HepG2 (cell line): ENCODE data around the gene SLC22A5. TPM values are rescaled to one million over a fixed set of nuclear protein-coding genes. Genes with fewer than 3 reads are reported as not detected.
A peak's percentile ranks its signal among the peaks of the same experiment; 100 is the strongest.

Experiments used
- ATAC-seq: fragments of 200-7000 bp; cut with Tn5 transposase; 3 replicates; pipeline ENCODE4 v1.9.1; 2020; ENCODE audit warnings: mild to moderate bottlenecking, moderate library complexity
- BruUV-seq: library from RNA; stranded (reverse); fragments of 400-500 nt; replicated peaks from 2 replicates; lab custom pipeline; 2021; lab: Mats Ljungman, UMichigan
- CTCF ChIA-PET: fragments of 300-600 bp; formaldehyde crosslinking; extraction: SDS; loops from one replicate; lab custom pipeline; 2021; ENCODE audit warnings: low total read pairs, inconsistent platforms, low intra/inter-chr PET ratio; lab: Yijun Ruan, JAX
- POLR2A ChIA-PET: fragments of 350-600 bp; sonication (Branson Sonifier 250); formaldehyde crosslinking; loops from one replicate; lab custom pipeline; 2020; ENCODE audit warnings: antibody characterized with exemption, inconsistent platforms; lab: Yijun Ruan, JAX
- DNase-seq: peaks from one replicate; pipeline ENCODE4 v3.0.0-alpha.2; 2015; ENCODE audit warnings: low spot score
- FAIRE-seq: peaks from 3 replicates; lab custom pipeline; 2011; peaks lifted over from hg19 to GRCh38; lab: Jason Lieb, UNC
- H2AFZ ChIP-seq: one replicate; pipeline ENCODE4 v1.6.1; 2011; ENCODE audit warnings: low read length, inconsistent platforms
- H3K27ac ChIP-seq: fragments of 300-600 bp; 3 replicates; pipeline ENCODE4 v1.8.0; 2011; ENCODE audit warnings: mixed run types, mild to moderate bottlenecking, mixed read lengths, low read length, inconsistent platforms; ENCODE audit not compliant: insufficient read depth; ENCODE audit errors: extremely low read length
- H3K27me3 ChIP-seq, 2 experiments: fragments of 200-600 bp in 1 of 2; 2 replicates in 1 of 2; 3 replicates in 1 of 2; pipeline versions ENCODE4 v1.6.0 to v1.8.0; 2011; ENCODE audit warnings: low read length in 2 of 2, mild to moderate bottlenecking in 2 of 2, moderate library complexity in 2 of 2, inconsistent platforms in 1 of 2; ENCODE audit not compliant: insufficient read depth in 2 of 2, control insufficient read depth in 1 of 2
- H3K36me3 ChIP-seq, 2 experiments: fragments of 200-600 bp in 1 of 2; replicated peaks in 1 of 2; 2 replicates in 1 of 2; 3 replicates in 1 of 2; pipeline versions ENCODE4 v1.5.1 to v1.8.0; 2011; ENCODE audit warnings: low read length in 2 of 2, inconsistent platforms in 1 of 2; ENCODE audit not compliant: insufficient read depth in 2 of 2, control insufficient read depth in 1 of 2
- H3K4me1 ChIP-seq: 2 replicates; pipeline ENCODE4 v1.5.1; 2012; ENCODE audit warnings: low read length, inconsistent platforms; ENCODE audit not compliant: insufficient read depth
- H3K4me2 ChIP-seq: 2 replicates; pipeline ENCODE4 v1.6.0; 2011; ENCODE audit warnings: low read depth, low read length, inconsistent platforms
- H3K4me3 ChIP-seq, 3 experiments: fragments of 200-600 bp in 1 of 3; sonication (generic), shearing (Covaris generic) in 1 of 3; replicated peaks in 1 of 3; 2 replicates each; pipeline ENCODE4 v1.5.1; 2011 to 2016; ENCODE audit warnings: low read length in 3 of 3, inconsistent platforms in 2 of 3, low read depth in 2 of 3, mild to moderate bottlenecking in 2 of 3, control low read depth in 1 of 3, mixed read lengths in 1 of 3; ENCODE audit not compliant: insufficient read depth in 1 of 3
- H3K79me2 ChIP-seq: one replicate; pipeline ENCODE4 v1.6.1; 2011; ENCODE audit warnings: low read length, inconsistent platforms; ENCODE audit not compliant: insufficient read depth
- H3K9ac ChIP-seq: 2 replicates; pipeline ENCODE4 v1.6.0; 2011; ENCODE audit warnings: mild to moderate bottlenecking, low read depth, low read length, inconsistent platforms; ENCODE audit not compliant: insufficient read depth
- H3K9me3 ChIP-seq: 2 replicates; pipeline ENCODE4 v1.5.1; 2012; ENCODE audit warnings: mild to moderate bottlenecking, low read length
- H4K20me1 ChIP-seq: 2 replicates; pipeline ENCODE4 v1.6.0; 2011; ENCODE audit warnings: inconsistent platforms, mild to moderate bottlenecking, low read length, moderate library complexity; ENCODE audit not compliant: insufficient read depth
- ADNP ChIP-seq: sonication (generic); formaldehyde crosslinking; IDR thresholded peaks from 2 replicates; pipeline ENCODE4 v1.4.0; 2020; ENCODE audit warnings: missing genetic modification reagents
- ATAD3A ChIP-seq: sonication (generic); formaldehyde crosslinking; IDR thresholded peaks from 2 replicates; pipeline ENCODE4 v1.4.0; 2020; ENCODE audit warnings: missing genetic modification reagents
- CEBPB ChIP-seq: IDR thresholded peaks from 2 replicates; pipeline ENCODE4 v1.6.1; 2011; ENCODE audit warnings: low read depth, low read length, improper control_type of control experiment, borderline replicate concordance
- CHCHD3 ChIP-seq: sonication (generic); formaldehyde crosslinking; IDR thresholded peaks from 2 replicates; pipeline ENCODE4 v1.8.0; 2022; ENCODE audit warnings: mild to moderate bottlenecking, missing genetic modification reagents, moderate library complexity
- ISL2 ChIP-seq: sonication (generic); formaldehyde crosslinking; IDR thresholded peaks from 2 replicates; pipeline ENCODE4 v1.5.0; 2020; ENCODE audit warnings: missing genetic modification reagents
- RXRA ChIP-seq: sonication (generic); formaldehyde crosslinking; IDR thresholded peaks from 2 replicates; pipeline ENCODE4 v1.5.1; 2020; ENCODE audit warnings: missing genetic modification reagents
- SIN3B ChIP-seq: fragments of 150-350 bp; IDR thresholded peaks from 2 replicates; pipeline ENCODE4 v1.6.1; 2014; ENCODE audit warnings: low read length
- SMAD1 ChIP-seq: sonication (generic); formaldehyde crosslinking; IDR thresholded peaks from 2 replicates; pipeline ENCODE4 v1.4.0; 2020; ENCODE audit warnings: missing genetic modification reagents, low read depth, mild to moderate bottlenecking, borderline replicate concordance
- THYN1 ChIP-seq: sonication (generic); formaldehyde crosslinking; IDR thresholded peaks from 2 replicates; pipeline ENCODE4 v1.8.1; 2023; ENCODE audit warnings: low read depth, mild to moderate bottlenecking, moderate library complexity, missing genetic modification reagents, borderline replicate concordance
- ZBTB3 ChIP-seq: sonication (generic); formaldehyde crosslinking; IDR thresholded peaks from 2 replicates; pipeline ENCODE4 v1.4.0; 2020; ENCODE audit warnings: low read depth, mild to moderate bottlenecking, moderate library complexity, missing genetic modification reagents, borderline replicate concordance
- ZNF296 ChIP-seq: sonication (generic); formaldehyde crosslinking; conservative IDR thresholded peaks from 2 replicates; pipeline ENCODE4 v1.5.0; 2020; ENCODE audit warnings: mild to moderate bottlenecking, missing genetic modification reagents
- ZNF382 ChIP-seq: sonication (generic); formaldehyde crosslinking; IDR thresholded peaks from 2 replicates; pipeline ENCODE4 v1.5.0; 2020; ENCODE audit warnings: missing genetic modification reagents, mild to moderate bottlenecking, borderline replicate concordance
- ZNF570 ChIP-seq: sonication (generic); formaldehyde crosslinking; IDR thresholded peaks from 2 replicates; pipeline ENCODE4 v1.4.0; 2020; ENCODE audit warnings: mild to moderate bottlenecking, missing genetic modification reagents, borderline replicate concordance
- ZNF670 ChIP-seq: sonication (generic); formaldehyde crosslinking; IDR thresholded peaks from 2 replicates; pipeline ENCODE4 v1.8.0; 2022; ENCODE audit warnings: mild to moderate bottlenecking, missing genetic modification reagents, borderline replicate concordance
- ZNF766 ChIP-seq: sonication (generic); formaldehyde crosslinking; IDR thresholded peaks from 2 replicates; pipeline ENCODE4 v1.5.0; 2020; ENCODE audit warnings: missing genetic modification reagents, borderline replicate concordance
- ZNF850 ChIP-seq: sonication (generic); formaldehyde crosslinking; conservative IDR thresholded peaks from 2 replicates; pipeline ENCODE4 v1.9.0; 2021; ENCODE audit warnings: mild to moderate bottlenecking, missing genetic modification reagents
- WGBS: methylation state at CpG from one replicate; pipeline ENCODE4 v1.1.6; 2017; ENCODE audit warnings: low lambda C conversion rate; 5-methylcytosine and 5-hydroxymethylcytosine counted together
- in situ Hi-C: cut with HindIII; loops from 2 replicates; pipeline ENCODE4 v1.10.0; 2017; ENCODE audit warnings: low pct_unique_long_range_greater_than_20kb; ENCODE audit not compliant: extremely low pct_ligation_motif_present
- intact Hi-C: fragments of 100-400 bp; cut with micrococcal nuclease; formaldehyde crosslinking; loops from one replicate; pipeline ENCODE4 v1.10.0; 2022; ENCODE audit not compliant: unreplicated experiment
- polyA plus RNA-seq, 8 experiments: library from polyadenylated mRNA; depleted of rRNA in 3 of 8; stranded (reverse) in 7 of 8; unstranded in 1 of 8; fragments of >200 nt; fragmentation: Illumina TruSeq in 4 of 8; extraction: Trizol in 4 of 8; gene quantifications; 2 replicates each; pipeline versions ENCODE4 v1.2.1 to v1.2.3, GENCODE V29; 2011 to 2016; ENCODE audit warnings: low read depth in 4 of 8, missing spikeins in 1 of 8, mixed read lengths in 1 of 8; ENCODE audit not compliant: insufficient read depth in 1 of 8
- total RNA-seq, 5 experiments: library from RNA; depleted of rRNA; stranded (reverse); fragments of >200 nt; fragmentation: Illumina TruSeq; extraction: Trizol; gene quantifications; 2 replicates each; pipeline ENCODE4 v1.2.3, GENCODE V29; 2016; ENCODE audit warnings: low read depth in 1 of 5

SLC22A5 gene
- total and polyA plus RNA-seq, 2 of the 13 experiments (the other 11 are each of a cell fraction or from before 2014, with no cell fraction given) = 7.1 to 15.1 TPM

DNA sequence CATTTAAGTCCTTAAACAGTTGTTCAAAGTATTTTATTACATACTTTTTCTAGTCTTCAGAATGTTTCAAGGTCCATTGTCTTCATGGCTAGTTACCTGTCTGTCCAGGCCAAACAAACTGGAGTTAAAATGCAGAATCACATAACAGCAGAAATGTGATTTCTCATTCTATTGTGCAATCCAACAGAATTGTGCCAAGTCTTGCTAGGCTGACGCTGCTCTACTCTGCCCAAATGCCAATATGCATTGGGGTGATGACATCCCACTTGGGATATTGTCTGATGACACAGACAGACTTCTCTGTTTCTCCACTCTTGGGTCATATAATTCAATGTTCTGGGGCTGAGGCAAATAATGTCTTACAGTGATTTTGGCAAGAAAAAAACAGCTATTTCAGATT lies 5.2 kb upstream of the SLC22A5 start:
- WGBS = 96% methylated on average over 1 of the region's 1 CpG
- H3K4me1 ChIP-seq = no peaks in the 10 kb centered on the region
- intact Hi-C loops (no loop called here), in situ Hi-C loops (no loop called here)
- H3K4me3 ChIP-seq = no peak overlapping the region
- no peak for DNase-seq
- ATAC-seq = no peak
- FAIRE-seq = no peak
- H3K79me2 ChIP-seq = no peaks in the 10 kb centered on the region
- no peaks in the 10 kb centered on the region for H3K27me3 ChIP-seq
- no peaks in the 10 kb centered on the region; a peak in 1 of 5 replicates for H3K36me3 ChIP-seq
- no peaks in the 10 kb centered on the region for H3K9me3 ChIP-seq
- no peaks in the 10 kb centered on the region for H4K20me1 ChIP-seq
- no peak overlapping the region for H2AFZ ChIP-seq
- no peak overlapping the region for H3K27ac ChIP-seq
- H3K9ac ChIP-seq = no peak overlapping the region
- H3K4me2 ChIP-seq = no peak overlapping the region
- TF ChIP-seq CEBPB (peak; percentile 77), ADNP (CRISPR knock-in tag) (no peak), ATAD3A (CRISPR knock-in tag) (no peak), SIN3B (no peak)
- BruUV-seq = no TSS peak
- ChIA-PET POLR2A (no interaction called here), CTCF (no interaction called here)

DNA sequence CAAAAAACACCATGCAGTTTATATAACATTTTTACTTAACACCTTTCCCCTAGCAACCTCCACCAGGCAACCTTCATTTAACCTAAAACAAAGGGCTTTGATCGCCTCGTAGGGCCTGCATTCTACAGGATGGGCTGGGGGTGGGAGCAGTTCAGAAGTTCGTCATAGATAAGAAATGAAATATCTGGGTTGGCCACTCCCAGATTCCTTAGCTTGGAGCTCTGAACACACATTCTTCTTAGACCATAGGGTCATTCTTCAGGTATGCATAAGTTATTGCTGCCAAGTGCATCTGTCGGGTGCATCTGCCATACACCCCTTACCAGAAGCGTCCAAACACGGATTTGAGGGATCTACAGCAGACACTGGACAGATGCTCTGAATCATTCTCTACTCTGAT lies 4.3 kb upstream of the SLC22A5 start:
- H3K4me1 ChIP-seq = peaks cover under 1% of the 10 kb centered on the region; the same call in 1 of the 2 replicates
- DNase-seq = peak; percentile 54
- no peaks in the 10 kb centered on the region for H4K20me1 ChIP-seq
- H2AFZ ChIP-seq = no peak overlapping the region
- H3K36me3 ChIP-seq = no peaks in the 10 kb centered on the region; a peak in 1 of 5 replicates
- intact Hi-C loops = loop anchor here (5.0 kb wide), 2 partner anchors 73 to 93 kb away; partner anchors contain the start of gene SLC22A4
- no peak overlapping the region for H3K27ac ChIP-seq
- BruUV-seq = no TSS peak
- ATAC-seq = no peak
- in situ Hi-C loops = no loop called here
- FAIRE-seq = no peak
- no peaks in the 10 kb centered on the region for H3K27me3 ChIP-seq
- no peak overlapping the region for H3K4me3 ChIP-seq
- WGBS = 86% methylated on average over 6 of the region's 6 CpGs
- no peak overlapping the region for H3K9ac ChIP-seq
- peaks cover 1% of the 10 kb centered on the region for H3K79me2 ChIP-seq
- ChIA-PET CTCF (no interaction called here), POLR2A (no interaction called here)
- TF ChIP-seq ZNF296 (CRISPR knock-in tag) = no peak
- no peak for TF ChIP-seq ZBTB3 (CRISPR knock-in tag)
- no peak for TF ChIP-seq SMAD1 (CRISPR knock-in tag)
- TF ChIP-seq ZNF766 = no peak
- no peak for TF ChIP-seq CHCHD3 (CRISPR knock-in tag)
- TF ChIP-seq THYN1 (CRISPR knock-in tag) = no peak
- no peak for TF ChIP-seq ZNF570 (CRISPR knock-in tag)
- TF ChIP-seq ZNF670 = no peak
- TF ChIP-seq ZNF382 (CRISPR knock-in tag) = no peak
- TF ChIP-seq RXRA (CRISPR knock-in tag) = no peak
- no peak for TF ChIP-seq ZNF850 (CRISPR knock-in tag)
- no peak for TF ChIP-seq ISL2
- no peak overlapping the region for H3K4me2 ChIP-seq
- H3K9me3 ChIP-seq = no peaks in the 10 kb centered on the region
